Measurements from ENCODE around the gene ADAMTS9. TPM values are rescaled to one million over a fixed set of nuclear protein-coding genes. Genes with fewer than 3 reads are reported as not detected.
A peak's percentile ranks its signal among the peaks of the same experiment; 100 is the strongest.

Gene ADAMTS9
- total and polyA plus RNA-seq, 9 of the 15 experiments (the other 6 are each of a cell fraction or from before 2014, with no cell fraction given): 0.05 to 0.32 (median 0.13) TPM; not detected in 2

- TF ChIP-seq PCBP1 (IDR thresholded peaks at IDR 0.05; ENCODE audit: low read depth, low read length, poor library complexity, severe bottlenecking): no peak
- TF ChIP-seq HNRNPUL1 (IDR thresholded peaks at IDR 0.05; ENCODE audit: low read length): no peak
- peak; percentile 90 for TF ChIP-seq ZNF740 (CRISPR knock-in tag; IDR thresholded peaks at IDR 0.05)
- TF ChIP-seq ZNF740 (tag; IDR thresholded peaks at IDR 0.05): no peak
- TF ChIP-seq MBD1 (CRISPR knock-in tag; IDR thresholded peaks at IDR 0.05): no peak
- TF ChIP-seq RFX5 (IDR thresholded peaks at IDR 0.05; ENCODE audit: low read depth, low read length): no peak
- TF ChIP-seq LEF1 (IDR thresholded peaks at IDR 0.05): no peak
- no peak for TF ChIP-seq RAD51 (IDR thresholded peaks at IDR 0.05; ENCODE audit: borderline replicate concordance, low read depth)
- no peak for TF ChIP-seq SP2 (IDR thresholded peaks at IDR 0.05; ENCODE audit: extremely low read depth, low read depth, low read length, poor library complexity, severe bottlenecking)
- TF ChIP-seq ZNF561 (CRISPR knock-in tag; conservative IDR thresholded peaks at IDR 0.05): no peak
- TF ChIP-seq CBX8 (IDR thresholded peaks at IDR 0.05; ENCODE audit: borderline replicate concordance, extremely low read depth, low read depth, low read length, poor library complexity, severe bottlenecking): no peak
- TF ChIP-seq MAZ (CRISPR knock-in tag; conservative IDR thresholded peaks at IDR 0.05 in 1 of 2, IDR thresholded peaks at IDR 0.05 in 1 of 2): 0 out of 4 replicates have a peak, but pooled peaks of 1 of the 2 experiments have one; percentile 18
- no peak for TF ChIP-seq ETV6 (IDR thresholded peaks at IDR 0.05; ENCODE audit: borderline replicate concordance in 1 of 2, low read depth in 2 of 2, low read length in 1 of 2)
- no peak for TF ChIP-seq ETV6 (CRISPR knock-in tag; IDR thresholded peaks at IDR 0.05; ENCODE audit: borderline replicate concordance)
- no peak for TF ChIP-seq MEF2A (IDR thresholded peaks at IDR 0.05; ENCODE audit: control insufficient read depth, low read depth, low read length)
- TF ChIP-seq ZNF12 (CRISPR knock-in tag; IDR thresholded peaks at IDR 0.05): no peak
- TF ChIP-seq NFRKB (IDR thresholded peaks at IDR 0.05; ENCODE audit: low read depth): no peak
- TF ChIP-seq PCBP2 (IDR thresholded peaks at IDR 0.05; ENCODE audit: low read depth, low read length, poor library complexity, severe bottlenecking): no peak
- no peak for TF ChIP-seq ZNF764 (CRISPR knock-in tag; IDR thresholded peaks at IDR 0.05; ENCODE audit: low read depth)
- TF ChIP-seq HNRNPH1 (optimal IDR thresholded peaks at IDR 0.05; ENCODE audit: low read depth, low read length): no peak
- no peak for TF ChIP-seq ZBED1 (IDR thresholded peaks at IDR 0.05)
- no peak for TF ChIP-seq SNAPC5 (CRISPR knock-in tag; IDR thresholded peaks at IDR 0.05)
- TF ChIP-seq HMG20B (CRISPR knock-in tag; IDR thresholded peaks at IDR 0.05): no peak
- no peak for TF ChIP-seq PYGO2 (tag; IDR thresholded peaks at IDR 0.05)
Measured at GRCh38 chr3:64685800-64686445, 1.9 kb downstream of the ADAMTS9 start (continued).

All from K562 (cell line).